SKM-1 treated with dmso at 0.1 percent for 144 hours (cell line): ENCODE data around the gene REEP5.
A peak's percentile ranks its signal among the peaks of the same experiment; 100 is the strongest.

Source experiments
- DNase-seq: peaks from one replicate; lab custom pipeline; 2025; ENCODE audit not compliant: unreplicated experiment; lab: John Stamatoyannopoulos, UW

REEP5 gene

DNA sequence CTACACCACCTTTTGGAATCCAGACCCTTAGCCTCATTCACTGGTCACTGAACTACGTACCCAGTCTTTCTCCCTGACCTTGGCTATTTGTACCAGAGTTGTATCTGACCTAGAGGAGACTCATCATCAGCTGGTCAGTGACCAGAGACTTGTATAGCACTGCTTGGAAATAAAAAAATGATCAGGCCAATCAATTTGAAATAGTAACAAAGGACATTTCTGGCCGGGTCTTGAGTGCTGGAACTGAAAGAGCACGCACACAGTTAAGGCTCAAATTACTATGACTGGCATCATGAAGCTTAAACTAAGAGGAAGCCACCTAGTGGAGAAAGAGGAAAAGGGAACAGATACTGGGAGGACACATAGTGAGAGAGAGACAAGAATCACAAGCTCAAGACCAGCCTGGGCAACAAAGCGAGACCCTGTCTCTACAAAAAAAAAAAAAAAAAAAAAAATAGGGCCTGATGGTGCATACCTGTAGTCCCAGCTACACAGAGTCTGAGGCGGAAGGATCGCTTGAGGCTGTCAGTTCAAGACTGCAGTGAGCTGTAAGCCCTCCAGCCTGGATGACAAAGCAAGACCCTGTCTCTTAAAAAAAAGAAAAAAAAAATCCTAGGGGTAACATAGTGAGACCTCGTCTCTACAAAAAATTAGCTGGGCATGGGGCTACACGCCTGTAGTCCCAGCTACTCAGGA, 73.8 kb downstream of the REEP5 start:
- DNase-seq, result peak; percentile 66

DNA sequence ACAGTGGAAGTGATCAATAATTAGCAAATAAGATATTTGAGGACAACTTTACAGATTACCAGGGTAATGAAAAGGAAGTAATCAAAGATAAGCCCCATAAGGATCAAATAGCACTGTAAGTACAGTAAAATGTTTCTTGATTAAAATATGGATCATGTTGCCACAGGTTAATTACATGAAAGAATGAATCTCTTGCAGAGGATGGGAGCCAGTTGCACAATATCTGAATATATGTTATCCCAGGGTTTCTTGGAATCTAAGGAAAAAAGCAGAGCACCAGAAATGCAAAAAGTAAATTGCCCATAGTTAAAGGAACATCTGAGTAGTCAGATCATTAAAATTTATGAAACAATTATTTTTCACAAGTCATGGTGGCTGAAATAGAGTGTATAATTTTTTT, 74.7 kb downstream of the REEP5 start:
- DNase-seq, result no peak

DNA sequence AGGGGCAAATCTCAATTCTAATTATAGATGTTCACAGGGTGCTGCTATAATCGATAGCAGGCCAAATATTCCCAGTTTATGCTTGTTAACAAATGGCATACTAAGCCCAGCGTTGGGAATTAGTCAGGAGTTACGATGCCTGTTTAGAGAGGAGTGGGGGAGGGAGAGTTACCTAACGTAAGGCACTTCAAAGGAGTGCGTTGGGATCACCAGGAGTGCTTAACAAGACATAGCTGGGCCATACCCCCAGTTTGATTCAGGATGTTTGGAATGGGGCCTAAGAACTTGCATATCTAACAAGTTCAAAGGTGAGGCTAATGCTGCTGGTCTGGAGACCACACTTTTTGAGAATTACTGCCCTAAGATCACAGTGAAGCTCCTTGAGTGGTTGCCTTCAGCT, 75.5 kb downstream of the REEP5 start:
- DNase-seq, result no peak

DNA sequence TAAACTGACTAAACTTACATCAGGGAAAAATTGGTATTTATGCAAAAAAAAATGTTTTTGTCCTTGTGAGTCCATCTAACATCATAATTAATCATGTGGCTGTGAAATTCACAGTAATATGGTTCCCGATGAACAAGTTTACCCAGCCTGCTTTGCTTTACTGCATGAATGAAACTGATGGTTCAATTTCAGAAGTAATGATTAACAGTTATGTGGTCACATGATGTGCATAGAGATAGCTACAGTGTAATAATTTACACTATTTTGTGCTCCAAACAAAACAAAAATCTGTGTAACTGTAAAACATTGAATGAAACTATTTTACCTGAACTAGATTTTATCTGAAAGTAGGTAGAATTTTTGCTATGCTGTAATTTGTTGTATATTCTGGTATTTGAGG, 77.5 kb downstream of the REEP5 start:
- no peak for DNase-seq

DNA sequence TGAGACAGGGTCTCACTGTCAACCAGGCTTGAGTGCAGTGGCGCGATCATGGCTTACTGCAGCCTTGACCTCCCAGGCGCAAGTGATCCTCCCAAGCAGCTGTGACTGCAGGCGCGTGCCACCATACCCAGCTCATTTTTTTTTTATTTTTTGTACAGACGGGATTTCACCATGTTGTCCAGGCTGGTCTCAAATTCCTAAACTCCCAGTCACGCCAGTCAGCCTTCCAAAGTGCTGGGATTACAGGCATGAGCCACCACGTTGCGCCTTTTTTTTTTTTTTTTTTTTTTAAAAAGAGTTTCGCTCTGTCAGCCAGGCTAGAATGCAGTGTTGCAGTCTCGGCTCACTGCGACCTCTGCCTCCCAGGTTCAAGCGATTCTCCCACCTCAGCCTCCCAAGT, 88.1 kb downstream of the REEP5 start:
- no peak for DNase-seq

DNA sequence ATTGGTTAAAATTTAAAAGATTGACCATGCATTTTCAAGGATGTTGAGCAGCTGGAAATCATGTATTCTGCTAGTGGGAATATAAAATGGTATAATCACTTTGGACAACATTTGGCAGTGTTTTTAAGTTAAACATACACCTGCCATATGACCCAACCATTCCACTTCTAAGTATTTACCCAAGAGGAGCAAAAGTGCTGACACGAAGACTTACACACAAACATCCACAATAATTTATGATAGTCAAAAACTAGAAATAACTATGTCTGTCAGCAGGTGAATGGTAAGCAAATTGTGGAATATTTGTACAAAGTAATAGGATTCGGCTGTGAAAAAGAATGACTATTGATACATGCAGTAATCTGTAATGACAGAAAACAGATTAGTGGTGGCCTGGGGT, 91.6 kb downstream of the REEP5 start:
- no peak for DNase-seq
